Activated CD8-positive, alpha-beta memory T cell treated with anti-CD3 and anti-CD28 coated beads for 1 hour (primary cell): ENCODE data around the gene FAM114A1.
"Not testable (repeated sequence)": the region's sequence is repeated elsewhere in the genome, so short reads cannot be mapped to it uniquely, and the experiment has no call there.

Experiments used
- DNase-seq, 2 donors: peaks; one replicate each; pipeline ENCODE4 v3.0.0-alpha.2; 2020; ENCODE audit warnings: low read depth in 1 of 2; ENCODE audit errors: extremely low read depth in 1 of 2

The FAM114A1 gene

DNA sequence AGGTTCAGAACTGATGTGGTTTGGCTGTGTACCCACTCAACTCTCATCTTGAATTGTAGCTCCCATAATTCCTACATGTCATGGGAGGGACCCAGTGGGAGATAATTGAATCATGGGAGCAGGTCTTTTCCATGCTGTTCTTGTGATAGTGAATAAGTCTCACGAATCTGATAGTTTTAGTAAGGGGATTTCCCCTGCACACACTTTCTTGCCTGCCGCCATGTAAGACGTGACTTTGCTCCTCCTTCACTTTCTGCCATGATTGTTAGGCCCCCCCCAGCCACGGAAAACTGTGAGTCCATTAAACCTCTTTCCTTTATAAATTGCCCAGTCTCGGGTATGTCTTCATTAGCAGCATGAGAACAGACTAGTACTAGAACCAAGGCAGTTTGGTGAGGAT, 91.6 kb downstream of the FAM114A1 start:
- not testable (repeated sequence) for DNase-seq

GRCh38 chr4:38964942-38965775, 97.6 kb downstream of the FAM114A1 start:
- no peak for DNase-seq

GRCh38 chr4:38965866-38966265, 98.3 kb downstream of the FAM114A1 start:
- no peak for DNase-seq

- no peak for DNase-seq
These were observed 99.9 kb downstream of the FAM114A1 start for GRCh38 chr4:38967260-38968095.

DNA sequence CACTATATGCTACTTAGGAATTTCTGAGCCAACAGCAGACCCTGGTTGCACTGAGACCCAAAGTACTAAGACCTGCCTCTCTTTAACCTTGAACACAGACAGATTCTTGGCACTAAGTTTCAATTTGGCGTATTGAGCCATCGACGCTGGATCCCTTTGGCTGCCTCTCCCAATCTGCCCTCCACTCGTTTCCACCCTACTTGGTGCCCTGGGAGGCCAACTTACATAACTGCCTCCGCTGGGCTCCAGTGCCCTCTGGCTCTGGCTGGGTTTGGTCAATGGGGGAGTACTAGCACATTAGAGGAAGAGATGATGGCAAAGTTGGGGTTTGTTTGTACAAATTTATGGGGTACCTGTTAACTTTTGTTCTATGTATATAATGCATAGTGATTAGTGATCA, 101.1 kb downstream of the FAM114A1 start:
- DNase-seq = no peak

DNA sequence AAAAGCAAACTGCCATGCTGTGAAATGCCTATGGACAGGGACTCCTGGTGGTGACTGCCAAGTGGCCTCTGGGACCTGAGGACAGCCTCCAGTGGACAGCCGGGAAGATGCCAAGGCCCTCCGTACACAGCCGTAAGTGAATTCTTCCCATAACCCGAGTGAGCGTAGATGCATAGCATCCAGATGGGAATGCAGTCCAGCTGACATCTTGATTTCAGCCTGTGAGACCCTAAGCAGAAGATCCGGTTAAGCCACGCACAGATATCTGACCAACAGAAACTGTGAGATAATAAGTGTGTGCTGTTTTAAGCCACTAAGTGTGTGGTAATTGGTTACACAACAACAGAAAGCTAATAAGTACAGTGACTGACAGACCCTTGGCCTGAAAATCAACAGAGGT, 108.7 kb downstream of the FAM114A1 start:
- no peak for DNase-seq

DNA sequence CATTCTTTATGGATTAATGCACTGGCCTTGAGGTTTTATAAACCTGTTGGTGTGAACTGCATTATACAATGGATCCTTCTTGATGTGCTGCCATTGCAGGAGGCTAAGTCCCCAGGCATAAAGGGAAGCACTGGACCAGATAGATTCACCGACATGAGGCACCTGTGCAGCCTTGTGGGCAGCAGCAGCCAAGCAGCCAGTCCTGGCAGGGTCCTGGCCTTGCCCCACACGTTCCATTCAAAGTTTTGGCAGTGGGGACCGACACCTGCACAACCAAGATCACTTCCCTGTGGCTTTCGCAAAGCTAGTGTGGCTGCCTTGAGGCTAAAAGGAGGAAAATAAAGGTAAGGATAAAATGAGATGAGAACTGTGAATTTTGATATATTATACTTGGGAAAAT, 111.5 kb downstream of the FAM114A1 start:
- DNase-seq = no peak

DNA sequence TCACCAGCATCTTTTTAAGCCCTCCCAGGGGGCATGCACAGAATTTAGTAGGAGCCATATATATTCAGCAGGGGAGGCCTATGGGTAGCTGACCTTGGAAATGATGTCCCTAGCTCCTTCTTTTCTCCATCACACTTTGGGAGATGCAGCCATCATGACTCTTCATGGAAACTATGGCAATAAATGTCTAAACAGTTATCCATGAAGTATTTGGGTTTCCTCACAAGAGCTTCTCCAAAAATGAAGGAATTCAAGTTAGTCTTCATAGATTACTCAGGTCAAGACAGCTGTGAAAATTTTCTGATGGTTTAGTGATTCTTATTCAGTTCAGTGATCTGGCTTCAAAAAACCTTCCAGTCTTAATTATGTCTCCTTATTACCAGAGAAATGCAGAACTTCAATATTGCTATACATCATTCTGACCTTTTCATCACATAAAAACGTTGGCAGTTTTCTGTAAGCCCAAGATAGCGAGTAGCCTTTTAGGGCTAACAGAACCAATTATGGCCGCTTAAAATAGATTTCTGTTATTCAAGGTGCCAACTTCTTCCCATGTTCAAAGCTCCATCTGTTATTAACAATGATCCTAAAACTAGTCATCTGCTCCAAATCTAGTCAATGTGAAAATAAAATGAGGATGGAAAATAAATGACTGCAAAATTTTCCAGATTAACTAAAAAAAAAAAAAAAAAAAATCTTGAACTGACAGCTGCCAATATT, 112.1 kb downstream of the FAM114A1 start:
- DNase-seq = no peak

DNA sequence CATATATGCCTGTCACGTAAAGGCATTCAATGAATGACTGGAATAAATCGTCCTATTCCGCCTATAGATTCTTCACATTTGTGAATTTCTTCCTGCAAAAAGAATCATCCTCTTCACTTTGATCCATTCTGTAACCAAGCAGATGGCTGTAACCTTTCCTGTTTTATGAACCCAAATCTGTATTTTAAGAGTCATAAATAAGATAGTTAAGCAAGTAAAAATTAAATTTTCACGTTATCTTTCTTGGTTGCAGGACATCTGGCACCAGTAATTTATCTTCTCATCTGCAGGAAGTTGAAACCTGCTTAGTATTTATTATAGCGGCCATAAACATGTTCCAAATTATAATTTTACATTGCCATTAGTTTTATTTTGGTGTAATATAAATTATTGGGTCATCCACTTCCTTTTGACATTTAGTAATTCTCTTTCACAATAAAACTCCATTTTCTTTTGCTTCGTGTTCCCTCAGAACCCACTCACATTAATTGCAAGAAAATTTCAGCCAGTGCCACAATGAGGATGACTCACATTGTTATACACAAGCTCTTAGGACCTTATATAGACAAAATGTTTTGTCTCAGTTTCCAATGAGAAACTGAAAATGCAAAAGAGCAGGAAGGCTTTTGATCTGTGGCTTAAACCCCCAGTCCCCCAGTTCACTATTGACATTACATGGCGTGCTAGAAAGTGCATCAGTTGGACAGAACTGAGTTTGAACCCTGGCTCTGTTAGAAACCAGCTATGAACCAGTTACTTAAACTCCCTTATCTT, 113.5 kb downstream of the FAM114A1 start:
- DNase-seq = no peak

DNA sequence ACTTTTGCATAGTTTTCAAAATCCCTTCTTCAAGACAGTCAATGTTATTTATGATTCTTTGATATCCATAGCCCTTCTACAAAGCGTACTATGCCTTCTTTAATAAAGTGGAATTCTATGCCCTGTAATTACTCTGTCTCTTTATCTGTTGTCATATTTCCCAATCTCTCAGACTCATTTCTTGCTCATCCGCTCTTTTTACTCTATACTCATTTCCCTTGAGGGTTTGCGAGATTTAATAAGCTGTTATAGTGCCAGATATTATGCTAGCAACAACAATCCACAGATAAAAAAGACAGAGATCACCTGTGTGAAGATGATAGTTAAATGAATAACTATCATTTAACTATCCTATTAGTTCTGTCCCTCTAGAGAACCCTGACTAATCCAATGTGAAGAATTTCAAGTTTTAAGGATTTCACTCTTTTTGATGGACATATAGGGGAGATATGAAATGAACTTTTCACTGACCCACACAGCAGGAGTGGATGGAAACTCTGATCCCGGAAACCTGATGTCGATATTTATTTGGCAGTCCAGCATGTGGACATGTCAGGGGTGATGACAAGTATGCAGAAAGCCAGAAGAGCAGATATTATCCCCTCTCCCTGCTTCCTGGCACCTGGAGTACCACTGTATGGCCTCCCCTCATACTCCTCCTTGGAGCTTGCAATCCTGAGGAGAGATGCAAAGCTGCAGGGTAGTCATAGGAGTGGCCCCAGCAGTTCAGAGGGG, 114.9 kb downstream of the FAM114A1 start:
- DNase-seq = no peak

- no peak for DNase-seq
These were observed 115.7 kb downstream of the FAM114A1 start for GRCh38 chr4:38983291-38983690.

DNA sequence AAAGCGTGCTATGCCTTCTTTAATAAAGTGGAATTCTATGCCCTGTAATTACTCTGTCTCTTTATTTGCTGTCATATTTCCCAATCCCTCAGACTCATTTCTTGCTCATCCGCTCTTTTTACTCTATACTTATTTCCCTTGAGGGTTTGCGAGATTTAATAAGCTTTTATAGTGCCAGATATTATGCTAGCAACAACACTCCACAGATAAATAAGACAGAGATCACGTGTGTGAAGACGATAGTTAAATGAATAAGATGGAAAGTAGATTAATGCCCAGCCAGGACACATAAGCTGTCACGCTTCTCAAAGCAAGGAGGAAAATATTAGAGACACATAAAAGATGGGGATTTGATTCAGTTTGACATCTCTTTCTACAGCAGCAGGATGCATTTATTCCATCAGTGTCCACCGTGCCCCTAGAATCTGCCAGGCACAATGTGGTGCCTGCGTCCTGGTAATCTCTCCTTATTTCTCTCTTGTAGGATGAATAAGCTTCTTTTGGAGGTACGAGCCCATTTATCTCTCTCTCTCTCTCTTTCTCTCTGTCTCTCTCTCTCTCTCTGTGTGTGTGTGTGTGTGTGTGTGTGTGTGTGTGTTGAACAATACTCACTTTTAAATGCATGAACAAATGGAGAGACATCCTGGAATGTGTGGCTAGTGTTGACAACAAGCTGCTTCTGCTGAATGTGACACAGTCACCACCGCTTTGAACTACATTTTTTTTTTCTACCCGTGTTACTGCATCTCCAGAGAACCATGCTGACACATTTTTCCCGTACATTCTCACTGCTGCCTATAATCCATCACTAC, 116.4 kb downstream of the FAM114A1 start:
- DNase-seq = no peak

DNA sequence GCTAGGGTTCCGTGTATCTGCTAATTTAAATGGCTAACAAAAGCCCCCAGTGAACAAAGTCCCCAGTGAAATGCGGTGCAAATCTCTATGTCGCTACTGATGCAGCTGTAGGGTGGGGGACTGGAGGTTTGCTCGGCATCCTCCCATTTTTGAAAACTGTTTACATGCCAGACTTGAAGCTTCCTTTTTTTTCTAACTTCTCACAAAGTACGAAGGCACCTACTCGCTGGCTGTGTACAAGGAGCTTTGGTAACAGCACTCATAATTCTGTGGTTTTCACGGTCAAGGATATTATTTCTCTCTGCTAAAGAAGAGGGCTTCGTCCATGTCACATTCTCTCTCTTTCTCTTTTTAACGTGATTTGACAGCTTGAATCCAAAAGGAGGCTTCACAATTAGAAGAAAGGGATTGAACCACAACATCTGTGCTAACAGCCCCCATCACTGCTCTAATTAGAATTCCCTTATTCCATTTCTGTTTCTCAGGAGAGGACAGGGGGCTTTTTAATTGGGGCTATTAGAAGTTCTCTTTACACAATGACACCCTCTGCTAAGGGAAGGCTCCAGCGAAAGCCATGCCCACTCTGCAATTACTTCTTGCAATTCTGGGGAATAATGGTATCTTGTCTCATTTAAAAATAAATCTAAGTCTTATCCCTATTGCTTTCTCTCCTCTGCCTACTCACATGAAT, 117.9 kb downstream of the FAM114A1 start:
- no peak for DNase-seq

- no peak for DNase-seq
These were observed 119.9 kb downstream of the FAM114A1 start for GRCh38 chr4:38987491-38987890.

- not testable (repeated sequence) for DNase-seq
These were observed 120.7 kb downstream of the FAM114A1 start for GRCh38 chr4:38988353-38988752.

GRCh38 chr4:38989487-38989886, 121.9 kb downstream of the FAM114A1 start:
- DNase-seq = no peak

DNA sequence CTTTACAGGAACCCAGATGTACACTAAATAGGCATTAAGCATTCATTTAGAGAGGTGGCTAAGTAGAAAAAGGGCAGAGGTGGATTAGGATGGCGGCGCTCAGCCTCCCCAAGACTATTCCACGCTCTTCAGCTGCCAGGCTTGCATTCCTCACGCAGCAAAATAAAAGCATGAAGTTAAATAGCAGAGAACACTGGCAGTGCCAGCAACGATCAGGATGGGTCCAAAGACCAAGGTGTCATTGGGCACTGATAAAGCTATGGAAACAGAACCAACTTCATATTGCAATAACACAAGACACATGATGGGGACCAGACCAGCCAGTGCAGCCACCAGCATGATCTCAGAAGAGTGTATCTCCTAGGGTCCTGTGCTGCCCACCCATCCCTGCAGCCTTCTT, 122.6 kb downstream of the FAM114A1 start:
- DNase-seq = no peak

DNA sequence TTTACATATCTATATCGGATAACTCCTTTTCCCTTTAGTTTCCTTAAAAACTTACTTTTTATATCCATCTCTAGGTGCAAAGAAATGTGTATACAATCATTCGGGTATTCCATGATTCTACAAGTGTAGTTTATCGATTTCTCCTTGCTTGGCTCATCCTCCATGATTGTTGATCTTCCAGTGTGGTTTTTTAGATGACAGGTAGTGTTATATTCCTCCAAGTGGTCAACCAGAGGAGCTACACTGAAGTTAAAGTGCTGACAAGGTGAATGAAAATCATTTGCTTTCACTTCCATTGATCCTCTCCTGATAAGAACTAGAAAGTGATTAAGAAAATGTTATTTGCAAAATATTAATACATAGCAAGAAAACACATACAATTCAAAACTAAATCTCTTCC, 126.1 kb downstream of the FAM114A1 start:
- DNase-seq = no peak

GRCh38 chr4:38994135-38994534, 126.5 kb downstream of the FAM114A1 start:
- DNase-seq = no peak
